Loucy (cell line): ENCODE results near the gene AIG1.

Experiments used
- CTCF ChIP-seq: fragments of 200-600 bp; sonication (generic); conservative IDR thresholded peaks from 2 replicates; pipeline ENCODE4 v1.5.1; 2014; ENCODE audit warnings: mild to moderate bottlenecking, antibody characterized with exemption, low read length
- EZH2phosphoT487 ChIP-seq: fragments of 200-600 bp; IDR thresholded peaks from 2 replicates; pipeline ENCODE4 v1.6.1; 2018; ENCODE audit warnings: antibody characterized with exemption, mild to moderate bottlenecking, moderate library complexity, borderline replicate concordance

- TF ChIP-seq CTCF (no peak), EZH2phosphoT487 (no peak)
Observed at GRCh38 chr6:143376375-143376774, 315.7 kb downstream of the AIG1 start.
